HCT116 (cell line): Measurements from ENCODE around the gene TBC1D16. TPM values are rescaled to one million over a fixed set of nuclear protein-coding genes. Genes with fewer than 3 reads are reported as not detected.

Source experiments
- ATAC-seq: fragments of 200-7000 bp; cut with Tn5 transposase; 2 replicates; pipeline ENCODE4 v1.9.1; 2020; ENCODE audit warnings: mild to moderate bottlenecking, moderate library complexity
- BruUV-seq: library from RNA; stranded (reverse); fragments of 400-500 nt; replicated peaks from 2 replicates; lab custom pipeline; 2021; lab: Mats Ljungman, UMichigan
- CTCF ChIA-PET: fragments of 300-600 bp; sonication (Branson Sonifier 250); formaldehyde crosslinking; loops from one replicate; lab custom pipeline; 2021; ENCODE audit warnings: antibody characterized with exemption; lab: Charles Lee
- POLR2A ChIA-PET: fragments of 300-600, 350-600 bp; sonication (Branson Sonifier 250); formaldehyde crosslinking; loops from one replicate; lab custom pipeline; 2021; ENCODE audit warnings: antibody characterized with exemption; lab: Charles Lee
- RAD21 ChIA-PET, 2 experiments: fragments of 300-600 bp; sonication (Branson Sonifier 250); formaldehyde crosslinking; loops; one replicate each; lab custom pipeline; 2023; ENCODE audit warnings: low total read pairs in 2 of 2; ENCODE audit not compliant: uncharacterized antibody in 2 of 2, unreplicated experiment in 2 of 2, low non-redundant PET in 1 of 2; lab: Charles Lee
- DNase-seq: peaks from one replicate; pipeline ENCODE4 v3.0.0-alpha.2; 2010; ENCODE audit warnings: low read depth, low spot score
- H2AFZ ChIP-seq: fragments of 200-600 bp; shearing (Covaris generic), sonication (generic); 2 replicates; pipeline ENCODE4 v1.6.1; 2017; ENCODE audit warnings: low read depth, mixed run types, mixed read lengths, antibody characterized with exemption, low read length; ENCODE audit not compliant: poor library complexity, severe bottlenecking
- H3K27ac ChIP-seq: 2 replicates; pipeline ENCODE4 v1.5.1; 2012; ENCODE audit warnings: low read depth, low read length
- H3K27me3 ChIP-seq: fragments of 200-600 bp; sonication (generic); 2 replicates; pipeline ENCODE4 v1.6.1; 2016; ENCODE audit warnings: mixed run types, low read length, mixed read lengths; ENCODE audit not compliant: insufficient read depth
- H3K36me3 ChIP-seq, 2 experiments: fragments of 200-500 bp in 1 of 2; fragments of 200-600 bp in 1 of 2; sonication (Bioruptor generic) in 1 of 2; sonication (generic) in 1 of 2; 2 replicates each; pipeline versions ENCODE4 v1.5.1 to v1.6.1; 2014 to 2016; ENCODE audit warnings: low read length in 2 of 2, inconsistent platforms in 1 of 2, mixed read lengths in 1 of 2, mixed run types in 1 of 2; ENCODE audit not compliant: insufficient read depth in 2 of 2, control insufficient read depth in 1 of 2
- H3K4me1 ChIP-seq, 2 experiments: fragments of 200-600 bp in 1 of 2; sonication (generic) in 1 of 2; 2 replicates each; pipeline versions ENCODE4 v1.5.1 to v1.6.1; 2012 to 2017; ENCODE audit warnings: low read length in 2 of 2, inconsistent platforms in 1 of 2, mild to moderate bottlenecking in 1 of 2, mixed read lengths in 1 of 2, mixed run types in 1 of 2, moderate library complexity in 1 of 2; ENCODE audit not compliant: insufficient read depth in 2 of 2, control insufficient read depth in 1 of 2
- H3K4me2 ChIP-seq: fragments of 200-600 bp; sonication (generic); 2 replicates; pipeline ENCODE4 v1.6.1; 2017; ENCODE audit warnings: mixed run types, low read length, mixed read lengths
- H3K4me3 ChIP-seq, 2 experiments: fragments of 200-600 bp in 1 of 2; sonication (generic) in 1 of 2; replicated peaks in 1 of 2; 2 replicates each; pipeline ENCODE4 v1.5.1; 2011 to 2016; ENCODE audit warnings: low read length in 2 of 2, control low read depth in 1 of 2, low read depth in 1 of 2, mild to moderate bottlenecking in 1 of 2, mixed read lengths in 1 of 2, mixed run types in 1 of 2
- H3K79me2 ChIP-seq: fragments of 200-600 bp; sonication (generic); 2 replicates; pipeline ENCODE4 v1.6.1; 2017; ENCODE audit warnings: mild to moderate bottlenecking, mixed run types, low read length, moderate library complexity, mixed read lengths; ENCODE audit not compliant: insufficient read depth
- H3K9ac ChIP-seq: fragments of 200-600 bp; sonication (generic); 2 replicates; pipeline ENCODE4 v1.6.1; 2016; ENCODE audit warnings: low read length, mixed read lengths
- H3K9me2 ChIP-seq: fragments of 200-600 bp; sonication (generic), shearing (Covaris generic); 2 replicates; pipeline ENCODE4 v1.6.1; 2017; ENCODE audit warnings: mixed run types, mild to moderate bottlenecking, moderate library complexity; ENCODE audit not compliant: insufficient read depth
- H3K9me3 ChIP-seq, 2 experiments: fragments of 200-500 bp in 1 of 2; fragments of 200-600 bp in 1 of 2; sonication (Bioruptor generic) in 1 of 2; sonication (generic) in 1 of 2; 2 replicates each; pipeline ENCODE4 v1.6.1; 2014 to 2017; ENCODE audit warnings: low read length in 2 of 2, mixed read lengths in 2 of 2, inconsistent platforms in 1 of 2, low read depth in 1 of 2, mild to moderate bottlenecking in 1 of 2, mixed run types in 1 of 2, moderate library complexity in 1 of 2; ENCODE audit not compliant: control insufficient read depth in 1 of 2, insufficient read depth in 1 of 2
- H4K20me1 ChIP-seq: fragments of 200-600 bp; sonication (generic), shearing (Covaris generic); 2 replicates; pipeline ENCODE4 v1.6.1; 2017; ENCODE audit warnings: mixed run types, mild to moderate bottlenecking, moderate library complexity; ENCODE audit not compliant: insufficient read depth
- ATF3 ChIP-seq: IDR thresholded peaks from 2 replicates; pipeline ENCODE4 v1.6.1; 2012
- EZH2 ChIP-seq: fragments of 200-600 bp; sonication (generic); IDR thresholded peaks from 2 replicates; pipeline ENCODE4 v1.6.1; 2017; ENCODE audit warnings: antibody characterized with exemption, mixed run types
- MAX ChIP-seq: IDR thresholded peaks from 2 replicates; pipeline ENCODE4 v1.6.1; 2012
- POLR2AphosphoS5 ChIP-seq: IDR thresholded peaks from 2 replicates; pipeline ENCODE4 v1.6.1; 2011; ENCODE audit warnings: mild to moderate bottlenecking, low read depth, low read length, moderate library complexity
- SIN3A ChIP-seq: IDR thresholded peaks from 2 replicates; pipeline ENCODE4 v1.6.1; 2012; ENCODE audit warnings: low read depth
- SP1 ChIP-seq: IDR thresholded peaks from 2 replicates; pipeline ENCODE4 v1.6.1; 2012; ENCODE audit warnings: low read depth
- ZBTB33 ChIP-seq: IDR thresholded peaks from 2 replicates; pipeline ENCODE4 v1.6.1; 2011; ENCODE audit warnings: mild to moderate bottlenecking, low read length, moderate library complexity; ENCODE audit not compliant: insufficient replicate concordance; ENCODE audit errors: extremely low read depth
- ZFX ChIP-seq: fragments of 450-650 bp; IDR thresholded peaks from 2 replicates; pipeline ENCODE4 v1.6.1; 2017
- ZNF274 ChIP-seq: fragments of 200-500 bp; sonication (Bioruptor generic); IDR thresholded peaks from 2 replicates; pipeline ENCODE4 v1.6.1; 2014; ENCODE audit warnings: mild to moderate bottlenecking, low read depth, low read length, inconsistent platforms
- intact Hi-C: fragments of 100-400 bp; cut with micrococcal nuclease; formaldehyde crosslinking; loops from 2 replicates; pipeline ENCODE4 v1.10.0; 2022
- total RNA-seq: library from RNA; stranded (reverse); gene quantifications from one replicate; pipeline ENCODE4 v1.2.1, GENCODE V29; 2021; ENCODE audit not compliant: unreplicated experiment

Gene TBC1D16
- total RNA-seq, 1 experiment from 2014 or later, result 31.1 TPM

GRCh38 chr17:80071116-80071841, 35.6 kb upstream of the TBC1D16 start:
- no peaks in the 10 kb centered on the region; a peak in 1 of 4 replicates for H3K4me1 ChIP-seq
- no TSS peak for BruUV-seq
- H3K9me3 ChIP-seq, result no peaks in the 10 kb centered on the region
- no peak overlapping the region for H3K4me2 ChIP-seq
- H3K4me3 ChIP-seq, result no peak overlapping the region
- H3K27me3 ChIP-seq, result no peaks in the 10 kb centered on the region
- no peak overlapping the region for H2AFZ ChIP-seq
- H3K27ac ChIP-seq, result no peak overlapping the region
- no peaks in the 10 kb centered on the region for H3K79me2 ChIP-seq
- H3K36me3 ChIP-seq, result no peaks in the 10 kb centered on the region
- TF ChIP-seq MAX (no peak), EZH2 (no peak), ZNF274 (no peak), POLR2AphosphoS5 (no peak)
- RAD21 ChIA-PET, result no interaction called here
- POLR2A ChIA-PET, result interaction anchor here (0.6 kb wide), 1 partner anchor 264 kb away, joined by 4 read pairs; no protein-coding TSS in a partner anchor
- no peak overlapping the region for H3K9ac ChIP-seq
- DNase-seq (no peak), ATAC-seq (no peak)
- CTCF ChIA-PET, result interaction anchor here (1.7 kb wide), 1 partner anchor 63 kb away, joined by 5 read pairs; no protein-coding TSS in a partner anchor
- no peaks in the 10 kb centered on the region for H3K9me2 ChIP-seq
- intact Hi-C loops, result no loop called here
- no peaks in the 10 kb centered on the region for H4K20me1 ChIP-seq

- Histone ChIP-seq H3K4me2 (no peak overlapping the region), H3K79me2 (no peaks in the 10 kb centered on the region), H3K9ac (no peak overlapping the region), H3K36me3 (no peaks in the 10 kb centered on the region), H3K4me1 (no peaks in the 10 kb centered on the region; a peak in 1 of 4 replicates), H3K9me2 (no peaks in the 10 kb centered on the region), H4K20me1 (no peaks in the 10 kb centered on the region), H2AFZ (no peak overlapping the region), H3K4me3 (no peak overlapping the region), H3K9me3 (no peaks in the 10 kb centered on the region), H3K27me3 (no peaks in the 10 kb centered on the region), H3K27ac (no peak overlapping the region)
- POLR2A ChIA-PET, result no interaction called here
- RAD21 ChIA-PET, result no interaction called here
- no TSS peak for BruUV-seq
- ATAC-seq (no peak), DNase-seq (no peak)
- intact Hi-C loops, result no loop called here
- CTCF ChIA-PET, result no interaction called here
- no peak for TF ChIP-seq MAX
- no peak for TF ChIP-seq POLR2AphosphoS5
- no peak for TF ChIP-seq ZFX
- no peak for TF ChIP-seq ZNF274
- TF ChIP-seq SP1, result no peak
- no peak for TF ChIP-seq ATF3
- no peak for TF ChIP-seq ZBTB33
- TF ChIP-seq SIN3A, result no peak
Measured at GRCh38 chr17:80070375-80071115, 34.9 kb upstream of the TBC1D16 start.
